HFF-Myc (cell line): Measurements from ENCODE around the gene PPIF.

ENCODE experiments used
- DNase-seq: peaks from one replicate; pipeline ENCODE4 v3.0.0-alpha.2; 2011; ENCODE audit warnings: low read depth; ENCODE audit errors: extremely low read depth
- H3K4me3 ChIP-seq: replicated peaks from 2 replicates; pipeline ENCODE4 v1.5.1; 2011; ENCODE audit warnings: low read depth, mild to moderate bottlenecking, control low read depth, low read length
- CTCF ChIP-seq: IDR thresholded peaks from 2 replicates; pipeline ENCODE4 v1.5.1; 2012; ENCODE audit warnings: mild to moderate bottlenecking, low read depth, low read length, control low read depth; ENCODE audit errors: missing control alignments

The PPIF gene

GRCh38 chr10:79403441-79404230 lies 56.4 kb downstream of the PPIF start:
- DNase-seq: no peak
- no peak overlapping the region for H3K4me3 ChIP-seq
- no peak for TF ChIP-seq CTCF

GRCh38 chr10:79404231-79404609 lies 57.0 kb downstream of the PPIF start:
- no peak for TF ChIP-seq CTCF
- H3K4me3 ChIP-seq: no peak overlapping the region
- DNase-seq: no peak

DNA sequence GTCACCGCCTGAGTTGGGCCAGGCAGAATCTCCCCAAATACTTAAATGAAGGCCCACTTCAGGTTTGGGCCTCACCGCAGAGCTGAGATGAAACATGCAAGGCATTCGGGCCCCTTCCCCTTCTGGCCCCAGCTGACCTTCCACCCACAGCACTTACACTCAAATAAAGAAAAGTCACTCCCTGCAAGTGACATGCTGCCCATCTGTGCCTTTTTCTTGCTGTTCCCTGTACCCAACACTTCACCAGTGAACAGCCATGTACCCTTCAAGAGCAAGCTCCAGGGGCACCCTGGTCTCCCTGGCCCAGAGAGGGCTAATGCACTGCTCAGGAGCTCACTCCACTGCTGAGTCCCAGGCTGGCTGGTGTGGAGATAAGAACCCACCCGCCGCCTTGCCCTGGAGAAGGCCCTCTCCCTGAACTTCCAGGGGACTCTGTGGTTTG lies 57.4 kb downstream of the PPIF start:
- TF ChIP-seq CTCF: no peak
- no peak for DNase-seq
- H3K4me3 ChIP-seq: no peak overlapping the region
